ENCODE results near the gene TMC8. TPM values are rescaled to one million over a fixed set of nuclear protein-coding genes. Genes with fewer than 3 reads are reported as not detected.

The TMC8 gene
- total and polyA plus RNA-seq, 2 donors from 2014 or later: 1.0 to 35.9 TPM

- H3K9ac ChIP-seq (ENCODE audit: low read length in 3 of 3): no peak overlapping the region
- FAIRE-seq (no peak), DNase-seq (no peak)
- no peaks in the 10 kb centered on the region for H3K9me3 ChIP-seq (ENCODE audit: control insufficient read depth in 2 of 3, insufficient read depth in 1 of 3, low read length in 3 of 3)
- H3K27me3 ChIP-seq (ENCODE audit: control insufficient read depth, insufficient read depth, low read length): no peaks in the 10 kb centered on the region
- peaks cover 0 to 7% (median 0%) of the 10 kb centered on the region in 3 donors for H3K4me1 ChIP-seq (ENCODE audit: control insufficient read depth in 2 of 3, insufficient read depth in 2 of 3, low read depth in 1 of 3, low read length in 3 of 3)
- peaks cover 0 to 5% (median 0%) of the 10 kb centered on the region in 3 donors for H3K36me3 ChIP-seq (ENCODE audit: control insufficient read depth in 2 of 3, insufficient read depth in 3 of 3, low read length in 3 of 3)
- no peak overlapping the region for H3K4me3 ChIP-seq (ENCODE audit: low read length in 3 of 3)
- intact Hi-C loops (cut with DNase I): no loop called here
- no peak for TF ChIP-seq CTCF (IDR thresholded peaks at IDR 0.05; ENCODE audit: borderline replicate concordance, extremely low read depth, insufficient read depth)
- H3K27ac ChIP-seq (ENCODE audit: low read depth in 2 of 2, low read length in 2 of 2): no peak overlapping the region
These were observed 8.2 kb upstream of the TMC8 start for GRCh38 chr17:78122216-78122930.

- Histone ChIP-seq H3K27me3 (ENCODE audit: control insufficient read depth, insufficient read depth, low read length) (no peaks in the 10 kb centered on the region), H3K9ac (ENCODE audit: low read length in 3 of 3) (no peak overlapping the region), H3K36me3 (ENCODE audit: control insufficient read depth in 2 of 3, insufficient read depth in 3 of 3, low read length in 3 of 3) (peaks cover 0 to 5% (median 0%) of the 10 kb centered on the region in 3 donors), H3K27ac (ENCODE audit: low read depth in 2 of 2, low read length in 2 of 2) (no peak overlapping the region), H3K9me3 (ENCODE audit: control insufficient read depth in 2 of 3, insufficient read depth in 1 of 3, low read length in 3 of 3) (no peaks in the 10 kb centered on the region), H3K4me1 (ENCODE audit: control insufficient read depth in 2 of 3, insufficient read depth in 2 of 3, low read depth in 1 of 3, low read length in 3 of 3) (peaks cover 0 to 7% (median 0%) of the 10 kb centered on the region in 3 donors), H3K4me3 (ENCODE audit: low read length in 3 of 3) (no peak overlapping the region)
- peak in 1 of 5 donors; percentile 24 for DNase-seq
- TF ChIP-seq CTCF (IDR thresholded peaks at IDR 0.05; ENCODE audit: borderline replicate concordance, extremely low read depth, insufficient read depth): no peak
- intact Hi-C loops (cut with DNase I): no loop called here
- no peak for FAIRE-seq
These were observed 7.7 kb upstream of the TMC8 start for GRCh38 chr17:78122931-78123249.

GRCh38 chr17:78123258-78123929 is 7.2 kb upstream of the TMC8 start:
- intact Hi-C loops (cut with DNase I): no loop called here
- Histone ChIP-seq H3K36me3 (ENCODE audit: control insufficient read depth in 2 of 3, insufficient read depth in 3 of 3, low read length in 3 of 3) (peaks cover 0 to 5% (median 0%) of the 10 kb centered on the region in 3 donors), H3K27me3 (ENCODE audit: control insufficient read depth, insufficient read depth, low read length) (no peaks in the 10 kb centered on the region), H3K9ac (ENCODE audit: low read length in 3 of 3) (no peak overlapping the region), H3K9me3 (ENCODE audit: control insufficient read depth in 2 of 3, insufficient read depth in 1 of 3, low read length in 3 of 3) (no peaks in the 10 kb centered on the region), H3K4me1 (ENCODE audit: control insufficient read depth in 2 of 3, insufficient read depth in 2 of 3, low read depth in 1 of 3, low read length in 3 of 3) (peaks cover 0 to 7% (median 0%) of the 10 kb centered on the region in 3 donors), H3K4me3 (ENCODE audit: low read length in 3 of 3) (no peak overlapping the region), H3K27ac (ENCODE audit: low read depth in 2 of 2, low read length in 2 of 2) (no peak overlapping the region)
- no peak for TF ChIP-seq CTCF (IDR thresholded peaks at IDR 0.05; ENCODE audit: borderline replicate concordance, extremely low read depth, insufficient read depth)
- DNase-seq: no peak
- FAIRE-seq: no peak

All from kidney (tissue), 14 donors.